DND-41 (cell line): Measurements from ENCODE around the gene C1QTNF6.

Experiments used
- CTCF ChIP-seq: IDR thresholded peaks from 2 replicates; pipeline ENCODE4 v1.5.1; 2012; ENCODE audit warnings: borderline replicate concordance, low read length, moderate library complexity, mild to moderate bottlenecking; ENCODE audit not compliant: poor library complexity, severe bottlenecking; ENCODE audit errors: extremely low read depth
- EZH2 ChIP-seq: IDR thresholded peaks from 3 replicates; pipeline ENCODE4 v1.6.1; 2012; ENCODE audit warnings: borderline replicate concordance, low read depth, mild to moderate bottlenecking, moderate library complexity, low read length, inconsistent platforms; ENCODE audit not compliant: severe bottlenecking

- no peak for TF ChIP-seq CTCF
- no peak for TF ChIP-seq EZH2
Measured at GRCh38 chr22:37221424-37222333, 33.6 kb upstream of the C1QTNF6 start.
